Sigmoid colon (tissue), 4 donors: ENCODE data around the gene RHEB.

Source experiments
- POLR2A ChIP-seq, 2 donors: fragments of 450-650 bp; IDR thresholded peaks; one replicate each; pipeline ENCODE4 v1.6.1; 2016; ENCODE audit warnings: antibody characterized with exemption in 2 of 2, mild to moderate bottlenecking in 2 of 2, moderate library complexity in 2 of 2
- POLR2AphosphoS5 ChIP-seq, 4 donors: sonication (generic); formaldehyde crosslinking; IDR thresholded peaks; one replicate each; pipeline ENCODE4 v1.6.1; 2017; ENCODE audit warnings: antibody characterized with exemption in 4 of 4
- TF ChIP-seq, protein P1 (sequence below), 4 experiments: fragments of 450-650 bp in 3 of 4; fragments of 200-600 bp in 1 of 4; IDR thresholded peaks; one replicate each; pipeline ENCODE4 v1.5.1; 2016 to 2019; ENCODE audit warnings: antibody characterized with exemption in 4 of 4, mild to moderate bottlenecking in 3 of 4, moderate library complexity in 2 of 4

DNA sequence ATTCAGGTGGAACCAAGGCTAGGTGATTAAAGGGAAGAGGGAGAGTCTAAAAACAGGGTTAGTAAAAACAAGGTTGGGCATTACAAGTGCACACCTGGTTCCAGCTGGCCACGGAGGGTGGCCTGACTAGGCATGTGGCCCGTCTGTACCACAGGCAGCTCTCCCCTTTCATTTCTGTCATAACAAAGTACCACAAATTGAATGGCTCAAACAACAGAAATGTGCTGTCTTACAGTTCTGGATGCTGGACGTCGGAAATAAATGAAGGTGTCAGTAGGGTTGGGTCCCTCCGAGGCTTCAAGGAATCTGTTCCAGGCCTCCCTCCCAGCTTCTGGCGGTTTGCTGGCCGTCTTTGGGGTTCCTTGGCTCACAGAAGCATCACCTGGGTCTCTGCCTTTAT, 96.5 kb downstream of the RHEB start:
- TF ChIP-seq, protein P1, sequence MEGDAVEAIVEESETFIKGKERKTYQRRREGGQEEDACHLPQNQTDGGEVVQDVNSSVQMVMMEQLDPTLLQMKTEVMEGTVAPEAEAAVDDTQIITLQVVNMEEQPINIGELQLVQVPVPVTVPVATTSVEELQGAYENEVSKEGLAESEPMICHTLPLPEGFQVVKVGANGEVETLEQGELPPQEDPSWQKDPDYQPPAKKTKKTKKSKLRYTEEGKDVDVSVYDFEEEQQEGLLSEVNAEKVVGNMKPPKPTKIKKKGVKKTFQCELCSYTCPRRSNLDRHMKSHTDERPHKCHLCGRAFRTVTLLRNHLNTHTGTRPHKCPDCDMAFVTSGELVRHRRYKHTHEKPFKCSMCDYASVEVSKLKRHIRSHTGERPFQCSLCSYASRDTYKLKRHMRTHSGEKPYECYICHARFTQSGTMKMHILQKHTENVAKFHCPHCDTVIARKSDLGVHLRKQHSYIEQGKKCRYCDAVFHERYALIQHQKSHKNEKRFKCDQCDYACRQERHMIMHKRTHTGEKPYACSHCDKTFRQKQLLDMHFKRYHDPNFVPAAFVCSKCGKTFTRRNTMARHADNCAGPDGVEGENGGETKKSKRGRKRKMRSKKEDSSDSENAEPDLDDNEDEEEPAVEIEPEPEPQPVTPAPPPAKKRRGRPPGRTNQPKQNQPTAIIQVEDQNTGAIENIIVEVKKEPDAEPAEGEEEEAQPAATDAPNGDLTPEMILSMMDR (IDR thresholded peaks at IDR 0.05), result no peak
- TF ChIP-seq POLR2A (IDR thresholded peaks at IDR 0.05), result no peak
- TF ChIP-seq POLR2AphosphoS5 (IDR thresholded peaks at IDR 0.05), result no peak
